Left ventricle myocardium inferior (tissue), 1 donor: ENCODE data around the gene FNDC11. TPM values are rescaled to one million over a fixed set of nuclear protein-coding genes. Genes with fewer than 3 reads are reported as not detected.

Experiments used
- DNase-seq: peaks from one replicate; pipeline ENCODE4 v3.0.0-alpha.2; 2020
- H3K27ac ChIP-seq: fragments of 200-600 bp; replicated peaks from 2 replicates; pipeline ENCODE4 v1.8.0; 2021
- H3K27me3 ChIP-seq: fragments of 200-600 bp; 2 replicates; pipeline ENCODE4 v1.8.0; 2021; ENCODE audit warnings: low read depth
- H3K36me3 ChIP-seq: fragments of 200-600 bp; 2 replicates; pipeline ENCODE4 v1.8.0; 2021
- H3K4me1 ChIP-seq: fragments of 200-600 bp; 2 replicates; pipeline ENCODE4 v1.8.0; 2021
- H3K4me3 ChIP-seq: fragments of 200-600 bp; 2 replicates; pipeline ENCODE4 v1.8.0; 2021; ENCODE audit warnings: mild to moderate bottlenecking, moderate library complexity
- H3K9me3 ChIP-seq: fragments of 200-600 bp; replicated peaks from 2 replicates; pipeline ENCODE4 v1.8.0; 2021
- intact Hi-C: fragments of 100-400 bp; cut with micrococcal nuclease; formaldehyde crosslinking; loops from one replicate; pipeline ENCODE4 v1.11.0; 2022
- total RNA-seq: library from RNA; stranded (reverse); fragmentation: NEBNext Ultra II Directional; extraction: Animal tissue kit (Norgen Biotek cat#: 25700); gene quantifications from one replicate; pipeline ENCODE4 v1.2.1, GENCODE V29; 2021
- TF ChIP-seq, protein P1 (sequence below): fragments of 200-600 bp; IDR thresholded peaks from 2 replicates; pipeline ENCODE4 v1.8.0; 2021; ENCODE audit warnings: antibody characterized with exemption, mild to moderate bottlenecking, borderline replicate concordance
- donor health status: DM: no; HTN: yes; CAD: no; lungs with severe emphysema.

FNDC11 gene
- total RNA-seq, 1 donor from 2014 or later: 0.14 TPM

- Histone ChIP-seq H3K27me3 (peaks cover 37% of the 10 kb centered on the region), H3K36me3 (no peaks in the 10 kb centered on the region), H3K4me3 (no peak overlapping the region), H3K4me1 (peaks cover 13% of the 10 kb centered on the region), H3K27ac (no peak overlapping the region), H3K9me3 (no peaks in the 10 kb centered on the region)
- intact Hi-C loops: no loop called here
- TF ChIP-seq, protein P1, sequence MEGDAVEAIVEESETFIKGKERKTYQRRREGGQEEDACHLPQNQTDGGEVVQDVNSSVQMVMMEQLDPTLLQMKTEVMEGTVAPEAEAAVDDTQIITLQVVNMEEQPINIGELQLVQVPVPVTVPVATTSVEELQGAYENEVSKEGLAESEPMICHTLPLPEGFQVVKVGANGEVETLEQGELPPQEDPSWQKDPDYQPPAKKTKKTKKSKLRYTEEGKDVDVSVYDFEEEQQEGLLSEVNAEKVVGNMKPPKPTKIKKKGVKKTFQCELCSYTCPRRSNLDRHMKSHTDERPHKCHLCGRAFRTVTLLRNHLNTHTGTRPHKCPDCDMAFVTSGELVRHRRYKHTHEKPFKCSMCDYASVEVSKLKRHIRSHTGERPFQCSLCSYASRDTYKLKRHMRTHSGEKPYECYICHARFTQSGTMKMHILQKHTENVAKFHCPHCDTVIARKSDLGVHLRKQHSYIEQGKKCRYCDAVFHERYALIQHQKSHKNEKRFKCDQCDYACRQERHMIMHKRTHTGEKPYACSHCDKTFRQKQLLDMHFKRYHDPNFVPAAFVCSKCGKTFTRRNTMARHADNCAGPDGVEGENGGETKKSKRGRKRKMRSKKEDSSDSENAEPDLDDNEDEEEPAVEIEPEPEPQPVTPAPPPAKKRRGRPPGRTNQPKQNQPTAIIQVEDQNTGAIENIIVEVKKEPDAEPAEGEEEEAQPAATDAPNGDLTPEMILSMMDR: no peak
- DNase-seq: no peak
Measured at GRCh38 chr20:63532449-63532971, 21.4 kb upstream of the FNDC11 start.

- H3K4me1 ChIP-seq: peaks cover 22% of the 10 kb centered on the region
- no peak for DNase-seq
- intact Hi-C loops: no loop called here
- H3K27ac ChIP-seq: no peak overlapping the region
- H3K27me3 ChIP-seq: peaks cover 37% of the 10 kb centered on the region
- no peaks in the 10 kb centered on the region for H3K36me3 ChIP-seq
- TF ChIP-seq, protein P1: no peak
- H3K4me3 ChIP-seq: no peak overlapping the region
- no peaks in the 10 kb centered on the region for H3K9me3 ChIP-seq
Measured at GRCh38 chr20:63533388-63533787, 20.6 kb upstream of the FNDC11 start.

DNA sequence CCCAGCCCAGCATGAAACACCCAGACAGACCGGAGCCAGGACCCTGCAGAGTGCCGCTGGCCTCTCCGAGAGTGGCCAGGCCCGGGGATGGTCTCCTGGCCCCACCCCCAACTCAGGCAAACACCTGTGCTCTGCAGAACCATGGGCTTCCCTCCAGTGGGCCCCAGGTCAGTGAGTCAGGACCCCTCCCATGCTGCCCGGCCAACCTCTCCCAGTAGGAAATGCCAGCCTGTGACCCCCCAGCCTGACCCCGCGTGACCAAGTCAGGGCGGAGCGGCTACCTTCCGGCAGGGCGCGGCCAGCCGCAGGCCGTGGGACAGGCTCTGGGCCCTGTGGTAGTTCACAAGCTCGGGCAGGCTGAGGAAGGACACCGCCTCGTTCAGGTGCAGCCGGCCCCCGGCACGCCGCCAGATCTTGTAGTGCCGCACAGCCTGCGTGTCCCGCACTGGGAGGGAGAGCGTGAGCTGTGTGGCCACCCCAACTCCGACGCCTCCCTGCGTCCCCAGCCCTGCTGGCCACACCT is 20.0 kb upstream of the FNDC11 start:
- no peak overlapping the region for H3K4me3 ChIP-seq
- intact Hi-C loops: no loop called here
- H3K9me3 ChIP-seq: no peaks in the 10 kb centered on the region
- no peak for DNase-seq
- H3K27ac ChIP-seq: no peak overlapping the region
- TF ChIP-seq, protein P1: no peak
- H3K36me3 ChIP-seq: no peaks in the 10 kb centered on the region
- peaks cover 37% of the 10 kb centered on the region for H3K27me3 ChIP-seq
- peaks cover 25% of the 10 kb centered on the region for H3K4me1 ChIP-seq

DNA sequence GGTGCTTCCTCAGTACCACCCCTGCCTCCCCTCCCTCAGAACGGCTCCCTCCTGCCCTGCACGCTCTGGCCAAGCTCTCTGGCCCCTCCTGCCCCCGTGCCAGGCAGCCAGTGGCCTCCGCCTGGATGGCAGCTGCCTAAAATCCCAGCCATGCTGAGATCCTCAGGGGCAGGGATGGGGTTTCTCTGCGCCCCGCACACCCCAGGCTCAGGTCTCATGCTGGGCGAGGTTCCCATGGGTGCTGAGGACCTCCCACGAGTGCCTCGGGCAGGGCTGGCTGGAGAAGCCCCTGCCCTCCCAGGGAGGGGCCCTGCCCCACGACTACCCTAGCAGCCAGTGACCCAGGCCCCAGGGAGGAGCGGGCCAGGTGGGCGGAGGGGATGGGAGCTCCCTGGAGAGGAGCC is 19.5 kb upstream of the FNDC11 start:
- Histone ChIP-seq H3K9me3 (no peaks in the 10 kb centered on the region), H3K27me3 (peaks cover 37% of the 10 kb centered on the region), H3K4me1 (peaks cover 25% of the 10 kb centered on the region), H3K27ac (no peak overlapping the region), H3K4me3 (no peak overlapping the region), H3K36me3 (no peaks in the 10 kb centered on the region)
- no peak for DNase-seq
- TF ChIP-seq, protein P1: no peak
- intact Hi-C loops: no loop called here

DNA sequence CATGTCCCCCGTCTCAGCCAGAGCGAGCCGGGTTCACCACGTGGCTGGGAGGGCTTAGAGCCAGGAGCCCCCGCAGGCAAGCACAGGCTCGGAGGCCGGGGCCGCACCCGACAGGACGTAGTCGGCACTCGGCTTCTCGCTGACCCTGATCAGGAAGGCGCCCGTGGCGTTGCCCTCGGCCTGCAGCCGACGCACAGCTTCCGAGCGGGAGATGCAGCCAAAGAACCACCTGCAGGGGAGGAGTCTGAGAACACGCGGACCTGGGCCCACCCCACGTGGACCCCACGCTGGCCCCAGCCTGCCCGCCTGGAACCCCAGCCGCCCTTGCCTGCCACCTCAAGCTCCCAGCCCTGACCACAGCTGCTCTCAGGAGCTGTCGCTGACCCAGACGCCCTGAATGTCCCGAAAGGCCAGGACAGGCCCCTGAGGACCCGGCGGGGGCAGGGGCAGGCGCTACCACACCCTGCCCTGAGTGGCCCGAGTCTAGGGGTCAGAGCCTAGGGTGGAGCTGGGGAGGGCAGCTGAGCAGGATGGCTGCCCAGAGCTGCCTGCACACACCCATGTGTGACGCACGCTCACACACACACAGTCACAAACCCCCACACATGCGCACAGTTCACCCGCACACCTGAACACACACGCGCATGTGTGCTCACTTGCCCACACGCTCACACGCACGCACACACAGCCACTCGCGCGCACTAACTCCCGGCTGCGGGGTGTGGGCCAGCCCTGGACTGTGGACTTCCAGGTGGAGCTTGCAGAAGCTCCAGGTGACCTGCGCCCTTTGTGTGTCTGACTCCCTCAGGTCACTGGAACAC is 18.9 kb upstream of the FNDC11 start:
- Histone ChIP-seq H3K27ac (no peak overlapping the region), H3K9me3 (no peaks in the 10 kb centered on the region), H3K36me3 (no peaks in the 10 kb centered on the region), H3K4me1 (peaks cover 25% of the 10 kb centered on the region), H3K4me3 (no peak overlapping the region), H3K27me3 (peaks cover 37% of the 10 kb centered on the region)
- no peak for DNase-seq
- intact Hi-C loops: loop anchor here (5.0 kb wide), 1 partner anchor 437 kb away; no protein-coding TSS in a partner anchor
- TF ChIP-seq, protein P1: no peak
